K562 (cell line): ENCODE data around the gene POLR2A. TPM values are rescaled to one million over a fixed set of nuclear protein-coding genes. Genes with fewer than 3 reads are reported as not detected.

Source experiments
- E2F6 ChIP-seq, 2 experiments: IDR thresholded peaks; 2 replicates each; pipeline ENCODE4 v1.6.1; 2011; ENCODE audit warnings: borderline replicate concordance in 1 of 2, control low read depth in 1 of 2, low read depth in 1 of 2, low read length in 1 of 2, mild to moderate bottlenecking in 1 of 2, mixed read lengths in 1 of 2, moderate library complexity in 1 of 2; ENCODE audit not compliant: insufficient read depth in 1 of 2, insufficient read length in 1 of 2, poor library complexity in 1 of 2, severe bottlenecking in 1 of 2; ENCODE audit errors: extremely low read depth in 1 of 2
- ETV6 ChIP-seq, 3 experiments: fragments of 150-350 bp in 1 of 3; sonication (generic) in 1 of 3; formaldehyde crosslinking in 1 of 3; IDR thresholded peaks; 2 replicates each; pipeline versions ENCODE4 v1.6.1 to v1.8.0; 2014 to 2022; ENCODE audit warnings: borderline replicate concordance in 2 of 3, low read depth in 2 of 3, antibody characterized with exemption in 1 of 3, low read length in 1 of 3, mild to moderate bottlenecking in 1 of 3, missing genetic modification reagents in 1 of 3
- FUS ChIP-seq: fragments of 200-400 bp; formaldehyde crosslinking; optimal IDR thresholded peaks from 2 replicates; pipeline ENCODE3; 2017; ENCODE audit warnings: low read depth, low read length
- HIVEP1 ChIP-seq: fragments of 250-450 bp; sonication (Bioruptor Pico); IDR thresholded peaks from 2 replicates; pipeline ENCODE4 v1.4.0; 2020; ENCODE audit warnings: mild to moderate bottlenecking
- HNRNPL ChIP-seq: fragments of 200-400 bp; formaldehyde crosslinking; IDR thresholded peaks from 2 replicates; pipeline ENCODE4 v1.6.1; 2017; ENCODE audit warnings: low read depth, mild to moderate bottlenecking, low read length
- NFE2L1 ChIP-seq: fragments of 450-650 bp; IDR thresholded peaks from 2 replicates; pipeline ENCODE4 v1.6.1; 2016; ENCODE audit warnings: missing genetic modification characterization, low read depth, mild to moderate bottlenecking, missing compliant biosample characterization, moderate library complexity, borderline replicate concordance
- SP2 ChIP-seq: IDR thresholded peaks from 2 replicates; pipeline ENCODE4 v1.6.1; 2011; ENCODE audit warnings: mild to moderate bottlenecking, low read depth, low read length, moderate library complexity; ENCODE audit not compliant: poor library complexity, severe bottlenecking; ENCODE audit errors: extremely low read depth
- THAP7 ChIP-seq: fragments of 250-450 bp; sonication (Bioruptor Pico); IDR thresholded peaks from 2 replicates; pipeline ENCODE4 v1.5.0; 2021
- ZNF316 ChIP-seq: fragments of 450-650 bp; IDR thresholded peaks from 2 replicates; pipeline ENCODE4 v1.6.1; 2016
- ZNF785 ChIP-seq: fragments of 250-450 bp; sonication (Bioruptor Pico); IDR thresholded peaks from 2 replicates; pipeline ENCODE4 v1.4.0; 2020; ENCODE audit warnings: mild to moderate bottlenecking
- polyA plus RNA-seq, 8 experiments: library from polyadenylated mRNA; depleted of rRNA in 4 of 8; stranded (reverse) in 5 of 8; unstranded in 3 of 8; fragments of >200 nt; fragmentation: Nextera tagmentation in 2 of 8; fragmentation: Illumina TruSeq in 1 of 8; extraction: Ambion mirVana in 2 of 8; extraction: Trizol in 1 of 8; gene quantifications; 2 replicates each; pipeline versions ENCODE4 v1.2.1 to v1.2.3, GENCODE V29; 2011 to 2014; ENCODE audit warnings: inconsistent platforms in 1 of 8, missing spikeins in 1 of 8
- total RNA-seq, 7 experiments: library from RNA; depleted of rRNA in 6 of 7; stranded (reverse); fragments of >200 nt in 6 of 7; fragmentation: Illumina TruSeq in 2 of 7; extraction: Trizol in 2 of 7; gene quantifications; 2 replicates each; pipeline versions ENCODE4 v1.2.1 to v1.2.3, GENCODE V29; 2011 to 2021; ENCODE audit warnings: low replicate concordance in 1 of 7

Gene POLR2A
- total and polyA plus RNA-seq, 9 of the 15 experiments (the other 6 are each of a cell fraction or from before 2014, with no cell fraction given): 1.3 to 109 (median 12.4) TPM

- TF ChIP-seq NFE2L1 (no peak), ETV6 (IDR thresholded peaks at IDR 0.05; ENCODE audit: borderline replicate concordance in 1 of 2, low read depth in 2 of 2, low read length in 1 of 2) (no peak), ETV6 (CRISPR knock-in tag; IDR thresholded peaks at IDR 0.05; ENCODE audit: borderline replicate concordance) (no peak), ZNF316 (no peak), HNRNPL (no peak), E2F6 (IDR thresholded peaks at IDR 0.05; ENCODE audit: borderline replicate concordance in 1 of 2, extremely low read depth in 1 of 2, insufficient read depth in 1 of 2, insufficient read length in 1 of 2, low read depth in 1 of 2, low read length in 1 of 2, poor library complexity in 1 of 2, severe bottlenecking in 1 of 2) (no peak), ZNF785 (CRISPR knock-in tag) (no peak), HIVEP1 (no peak), THAP7 (no peak), SP2 (no peak), FUS (no peak)
Observed at GRCh38 chr17:7541074-7541621, 57.0 kb downstream of the POLR2A start (continued).
